Hematopoietic multipotent progenitor cell treated with erythropoietin and hydrocortisone succinate and interleukin-3 and kit ligand, for 6 days (in vitro differentiated cells): Measurements from ENCODE around the gene LALBA.
"Not testable (repeated sequence)": the region's sequence is repeated elsewhere in the genome, so short reads cannot be mapped to it uniquely, and the experiment has no call there.

Experiments used
- DNase-seq: peaks from one replicate; pipeline ENCODE4 v3.0.0-alpha.2; 2015

The LALBA gene

GRCh38 chr12:48569946-48570345 lies at the start of gene LALBA:
TSS of gene LALBA (minus strand) at chr12:48570046. CDS start at chr12:48570020, 26 bp downstream.
- DNase-seq: no peak

- DNase-seq: peak; percentile 87
These were observed 48.7 kb upstream of the LALBA start for GRCh38 chr12:48618541-48618940.

- no peak for DNase-seq
These were observed 45.8 kb upstream of the LALBA start for GRCh38 chr12:48615681-48616080.

- no peak for DNase-seq
These were observed 43.5 kb upstream of the LALBA start for GRCh38 chr12:48613321-48613720.

GRCh38 chr12:48602192-48602989 lies 32.5 kb upstream of the LALBA start:
- peak; percentile 6 for DNase-seq

- DNase-seq: no peak
These were observed 31.3 kb upstream of the LALBA start for GRCh38 chr12:48601013-48601756.

- no peak for DNase-seq
These were observed 30.7 kb upstream of the LALBA start for GRCh38 chr12:48600552-48600951.

GRCh38 chr12:48592591-48593086 lies 22.8 kb upstream of the LALBA start:
- no peak for DNase-seq

- no peak for DNase-seq
These were observed 16.5 kb upstream of the LALBA start for GRCh38 chr12:48586361-48586760.

- no peak for DNase-seq
These were observed 13.9 kb upstream of the LALBA start for GRCh38 chr12:48583728-48584127.

GRCh38 chr12:48580831-48581230 lies 11.0 kb upstream of the LALBA start:
- DNase-seq: no peak

- peak; percentile 4 for DNase-seq
These were observed 2.5 kb upstream of the LALBA start for GRCh38 chr12:48572326-48572725.

GRCh38 chr12:48567731-48568130 lies 2.1 kb downstream of the LALBA start:
- DNase-seq: no peak

- DNase-seq: no peak
These were observed 11.9 kb downstream of the LALBA start for GRCh38 chr12:48557919-48558318.

GRCh38 chr12:48556631-48557030 lies 13.2 kb downstream of the LALBA start:
- DNase-seq: no peak

- DNase-seq: not testable (repeated sequence)
These were observed 16.0 kb downstream of the LALBA start for GRCh38 chr12:48553666-48554343.

GRCh38 chr12:48551636-48552035 lies 18.2 kb downstream of the LALBA start:
- not testable (repeated sequence) for DNase-seq

- DNase-seq: not testable (repeated sequence)
These were observed 22.8 kb downstream of the LALBA start for GRCh38 chr12:48547012-48547411.

- DNase-seq: no peak
These were observed 23.9 kb downstream of the LALBA start for GRCh38 chr12:48545833-48546469.

GRCh38 chr12:48542300-48542928 lies 27.4 kb downstream of the LALBA start:
- DNase-seq: peak; percentile 79

- DNase-seq: no peak
These were observed 33.2 kb downstream of the LALBA start for GRCh38 chr12:48536602-48537001.

- no peak for DNase-seq
These were observed 37.2 kb downstream of the LALBA start for GRCh38 chr12:48532601-48533000.
